PC-3 (cell line): Measurements from ENCODE around the gene USH2A.

Experiments
- EZH2 ChIP-seq: fragments of 300-600 bp; sonication (generic); IDR thresholded peaks from one replicate; pipeline ENCODE4 v1.6.1; 2017; ENCODE audit warnings: antibody characterized with exemption, mild to moderate bottlenecking, low read length; ENCODE audit not compliant: unreplicated experiment
- EZH2phosphoT487 ChIP-seq: fragments of 300-600 bp; sonication (generic); IDR thresholded peaks from 2 replicates; pipeline ENCODE4 v1.6.1; 2018; ENCODE audit warnings: mild to moderate bottlenecking, antibody characterized with exemption, low read length, borderline replicate concordance
- TF ChIP-seq, protein P1 (sequence below): fragments of 300-600 bp; sonication (generic); conservative IDR thresholded peaks from 2 replicates; pipeline ENCODE4 v1.5.1; 2017; ENCODE audit warnings: antibody characterized with exemption, low read depth, mild to moderate bottlenecking, low read length

DNA sequence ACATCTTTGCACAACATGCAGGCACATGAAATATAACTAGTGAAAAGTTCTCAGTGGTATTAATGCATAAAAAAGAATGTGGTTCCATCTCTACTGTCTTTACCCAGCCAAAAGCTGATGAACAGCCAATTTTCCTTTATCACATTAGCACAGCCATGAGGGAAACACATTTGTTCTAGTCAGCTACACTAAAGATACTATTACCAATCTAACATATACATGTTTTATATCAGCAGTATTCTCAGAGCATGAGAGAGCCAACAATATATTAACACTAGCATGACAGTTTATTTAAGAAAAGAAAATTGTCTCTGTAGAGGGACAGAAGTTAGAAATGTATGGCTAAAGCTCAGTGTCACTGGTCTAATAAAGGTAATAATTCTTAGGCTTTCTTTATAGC lies 56.3 kb downstream of the USH2A start:
- TF ChIP-seq, protein P1, sequence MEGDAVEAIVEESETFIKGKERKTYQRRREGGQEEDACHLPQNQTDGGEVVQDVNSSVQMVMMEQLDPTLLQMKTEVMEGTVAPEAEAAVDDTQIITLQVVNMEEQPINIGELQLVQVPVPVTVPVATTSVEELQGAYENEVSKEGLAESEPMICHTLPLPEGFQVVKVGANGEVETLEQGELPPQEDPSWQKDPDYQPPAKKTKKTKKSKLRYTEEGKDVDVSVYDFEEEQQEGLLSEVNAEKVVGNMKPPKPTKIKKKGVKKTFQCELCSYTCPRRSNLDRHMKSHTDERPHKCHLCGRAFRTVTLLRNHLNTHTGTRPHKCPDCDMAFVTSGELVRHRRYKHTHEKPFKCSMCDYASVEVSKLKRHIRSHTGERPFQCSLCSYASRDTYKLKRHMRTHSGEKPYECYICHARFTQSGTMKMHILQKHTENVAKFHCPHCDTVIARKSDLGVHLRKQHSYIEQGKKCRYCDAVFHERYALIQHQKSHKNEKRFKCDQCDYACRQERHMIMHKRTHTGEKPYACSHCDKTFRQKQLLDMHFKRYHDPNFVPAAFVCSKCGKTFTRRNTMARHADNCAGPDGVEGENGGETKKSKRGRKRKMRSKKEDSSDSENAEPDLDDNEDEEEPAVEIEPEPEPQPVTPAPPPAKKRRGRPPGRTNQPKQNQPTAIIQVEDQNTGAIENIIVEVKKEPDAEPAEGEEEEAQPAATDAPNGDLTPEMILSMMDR, result no peak
- no peak for TF ChIP-seq EZH2phosphoT487
- TF ChIP-seq EZH2, result no peak
